ENCODE data around the gene COPZ2.

Gene COPZ2

GRCh38 chr17:48059125-48059668 lies 21.6 kb upstream of the COPZ2 start:
- DNase-seq (ENCODE audit: extremely low spot score): no peak
- TF ChIP-seq ZNF384 (IDR thresholded peaks at IDR 0.05) (no peak), FOXK2 (IDR thresholded peaks at IDR 0.05) (no peak)
- POLR2A ChIA-PET: interaction anchor here (1.7 to 7.0 kb wide), 2 partner anchors 8 to 11 kb away, joined by 7 to 64 read pairs; partner anchors contain the start of gene NFE2L1
- CTCF ChIA-PET: no interaction called here

GRCh38 chr17:48058393-48059124 lies 21.0 kb upstream of the COPZ2 start:
- POLR2A ChIA-PET: interaction anchor here (1.7 to 7.0 kb wide), 2 partner anchors 9 to 10 kb away, joined by 7 to 64 read pairs; partner anchors contain the start of gene NFE2L1
- DNase-seq (ENCODE audit: extremely low spot score): no peak

GRCh38 chr17:48057626-48058025 lies 20.0 kb upstream of the COPZ2 start:
- TF ChIP-seq SUZ12 (IDR thresholded peaks at IDR 0.05): no peak
- no peak for TF ChIP-seq L3MBTL2 (conservative IDR thresholded peaks at IDR 0.05)
- no peak for TF ChIP-seq ARNT (IDR thresholded peaks at IDR 0.05)
- no peak for TF ChIP-seq BHLHE40 (IDR thresholded peaks at IDR 0.05; ENCODE audit: borderline replicate concordance)
- no peak for TF ChIP-seq NFRKB (IDR thresholded peaks at IDR 0.05)
- TF ChIP-seq FOXM1 (IDR thresholded peaks at IDR 0.05; ENCODE audit: borderline replicate concordance): no peak
- TF ChIP-seq FOXK2 (IDR thresholded peaks at IDR 0.05): no peak
- TF ChIP-seq HDGF (IDR thresholded peaks at IDR 0.05; ENCODE audit: borderline replicate concordance): no peak
- TF ChIP-seq SP1 (IDR thresholded peaks at IDR 0.05): no peak
- TF ChIP-seq CTBP1 (IDR thresholded peaks at IDR 0.05; ENCODE audit: borderline replicate concordance): no peak
- no peak for TF ChIP-seq PKNOX1 (IDR thresholded peaks at IDR 0.05)
- TF ChIP-seq FOXA1 (IDR thresholded peaks at IDR 0.05): no peak
- TF ChIP-seq TARDBP (IDR thresholded peaks at IDR 0.05): no peak
- TF ChIP-seq ZNF384 (IDR thresholded peaks at IDR 0.05): no peak
- no peak for TF ChIP-seq LEF1 (IDR thresholded peaks at IDR 0.05; ENCODE audit: borderline replicate concordance)
- no peak for TF ChIP-seq ELF4 (IDR thresholded peaks at IDR 0.05)
- ChIA-PET CTCF (interaction anchor here (0.6 to 1.4 kb wide), 4 partner anchors 9 to 22 kb away, joined by 3 to 4 read pairs (median 4); partner anchors contain the start of gene NFE2L1), POLR2A (interaction anchor here (1.7 to 7.0 kb wide), 2 partner anchors 9 to 10 kb away, joined by 7 to 64 read pairs; partner anchors contain the start of gene NFE2L1)
- no peak for DNase-seq (ENCODE audit: extremely low spot score)

More at GRCh38 chr17:48058393-48059124, 21.0 kb upstream of the COPZ2 start:
- CTCF ChIA-PET: interaction anchor here (0.6 to 1.4 kb wide), 4 partner anchors 8 to 22 kb away, joined by 3 to 4 read pairs (median 4); partner anchors contain the start of gene NFE2L1
- TF ChIP-seq FOXM1 (IDR thresholded peaks at IDR 0.05; ENCODE audit: borderline replicate concordance) (no peak), FOXA1 (IDR thresholded peaks at IDR 0.05) (no peak), CTBP1 (IDR thresholded peaks at IDR 0.05; ENCODE audit: borderline replicate concordance) (no peak), TARDBP (IDR thresholded peaks at IDR 0.05) (no peak), L3MBTL2 (conservative IDR thresholded peaks at IDR 0.05) (no peak), HDGF (IDR thresholded peaks at IDR 0.05; ENCODE audit: borderline replicate concordance) (no peak), NFRKB (IDR thresholded peaks at IDR 0.05) (no peak), SUZ12 (IDR thresholded peaks at IDR 0.05) (no peak), SP1 (IDR thresholded peaks at IDR 0.05) (no peak), BHLHE40 (IDR thresholded peaks at IDR 0.05; ENCODE audit: borderline replicate concordance) (no peak), PKNOX1 (IDR thresholded peaks at IDR 0.05) (no peak), ELF4 (IDR thresholded peaks at IDR 0.05) (no peak), LEF1 (IDR thresholded peaks at IDR 0.05; ENCODE audit: borderline replicate concordance) (no peak), ZNF384 (IDR thresholded peaks at IDR 0.05) (no peak), ARNT (IDR thresholded peaks at IDR 0.05) (no peak)

GRCh38 chr17:48056879-48057278 lies 19.3 kb upstream of the COPZ2 start:
- no peak for DNase-seq (ENCODE audit: extremely low spot score)
- ChIA-PET POLR2A (interaction anchor here (1.1 to 7.0 kb wide), 2 partner anchors 8 to 14 kb away, joined by 4 to 64 read pairs; partner anchors contain the start of gene NFE2L1), CTCF (interaction anchor here (0.6 kb wide), 1 partner anchor 463 kb away, joined by 5 read pairs; no protein-coding TSS in a partner anchor)
- no peak for TF ChIP-seq HDGF (IDR thresholded peaks at IDR 0.05; ENCODE audit: borderline replicate concordance)
- no peak for TF ChIP-seq ZNF384 (IDR thresholded peaks at IDR 0.05)
- no peak for TF ChIP-seq LEF1 (IDR thresholded peaks at IDR 0.05; ENCODE audit: borderline replicate concordance)
- TF ChIP-seq SUZ12 (IDR thresholded peaks at IDR 0.05): no peak

GRCh38 chr17:48056246-48056745 lies 18.7 kb upstream of the COPZ2 start:
- CTCF ChIA-PET: interaction anchor here (0.6 kb wide), 1 partner anchor 463 kb away, joined by 5 read pairs; no protein-coding TSS in a partner anchor
- TF ChIP-seq SUZ12 (IDR thresholded peaks at IDR 0.05) (no peak), FOXK2 (IDR thresholded peaks at IDR 0.05) (no peak), LEF1 (IDR thresholded peaks at IDR 0.05; ENCODE audit: borderline replicate concordance) (no peak), NFRKB (IDR thresholded peaks at IDR 0.05) (no peak), FOXA1 (IDR thresholded peaks at IDR 0.05) (no peak), ZNF384 (IDR thresholded peaks at IDR 0.05) (no peak), ARNT (IDR thresholded peaks at IDR 0.05) (no peak), SP1 (IDR thresholded peaks at IDR 0.05) (no peak), BHLHE40 (IDR thresholded peaks at IDR 0.05; ENCODE audit: borderline replicate concordance) (no peak), CTBP1 (IDR thresholded peaks at IDR 0.05; ENCODE audit: borderline replicate concordance) (no peak), TARDBP (IDR thresholded peaks at IDR 0.05) (no peak), PKNOX1 (IDR thresholded peaks at IDR 0.05) (no peak), HDGF (IDR thresholded peaks at IDR 0.05; ENCODE audit: borderline replicate concordance) (no peak)
- no peak for DNase-seq (ENCODE audit: extremely low spot score)
- POLR2A ChIA-PET: interaction anchor here (1.1 to 1.2 kb wide), 2 partner anchors 13 to 44 kb away, joined by 3 to 4 read pairs; no protein-coding TSS in a partner anchor

All from HEK293T (cell line).